Subcutaneous adipose tissue (tissue), 4 donors: ENCODE data around the gene MYOD1. TPM values are rescaled to one million over a fixed set of nuclear protein-coding genes. Genes with fewer than 3 reads are reported as not detected.

Experiments
- total RNA-seq, 4 donors: library from RNA; depleted of rRNA; stranded (reverse); fragments of >200 nt; gene quantifications; one replicate each; pipeline ENCODE4 v1.1.0, GENCODE V29; 2016
- TF ChIP-seq, protein P1 (sequence below): fragments of 450-650 bp; IDR thresholded peaks from one replicate; pipeline ENCODE4 v1.5.1; 2016; ENCODE audit warnings: low read depth, mild to moderate bottlenecking, control low read depth, antibody characterized with exemption, moderate library complexity

MYOD1 gene
- total RNA-seq, 4 donors from 2014 or later, result not detected

GRCh38 chr11:17695454-17696441 is 23.6 kb upstream of the MYOD1 start:
- TF ChIP-seq, protein P1, sequence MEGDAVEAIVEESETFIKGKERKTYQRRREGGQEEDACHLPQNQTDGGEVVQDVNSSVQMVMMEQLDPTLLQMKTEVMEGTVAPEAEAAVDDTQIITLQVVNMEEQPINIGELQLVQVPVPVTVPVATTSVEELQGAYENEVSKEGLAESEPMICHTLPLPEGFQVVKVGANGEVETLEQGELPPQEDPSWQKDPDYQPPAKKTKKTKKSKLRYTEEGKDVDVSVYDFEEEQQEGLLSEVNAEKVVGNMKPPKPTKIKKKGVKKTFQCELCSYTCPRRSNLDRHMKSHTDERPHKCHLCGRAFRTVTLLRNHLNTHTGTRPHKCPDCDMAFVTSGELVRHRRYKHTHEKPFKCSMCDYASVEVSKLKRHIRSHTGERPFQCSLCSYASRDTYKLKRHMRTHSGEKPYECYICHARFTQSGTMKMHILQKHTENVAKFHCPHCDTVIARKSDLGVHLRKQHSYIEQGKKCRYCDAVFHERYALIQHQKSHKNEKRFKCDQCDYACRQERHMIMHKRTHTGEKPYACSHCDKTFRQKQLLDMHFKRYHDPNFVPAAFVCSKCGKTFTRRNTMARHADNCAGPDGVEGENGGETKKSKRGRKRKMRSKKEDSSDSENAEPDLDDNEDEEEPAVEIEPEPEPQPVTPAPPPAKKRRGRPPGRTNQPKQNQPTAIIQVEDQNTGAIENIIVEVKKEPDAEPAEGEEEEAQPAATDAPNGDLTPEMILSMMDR, result no peak

- TF ChIP-seq, protein P1, result no peak
Measured at GRCh38 chr11:17696741-17697140, 22.6 kb upstream of the MYOD1 start.

DNA sequence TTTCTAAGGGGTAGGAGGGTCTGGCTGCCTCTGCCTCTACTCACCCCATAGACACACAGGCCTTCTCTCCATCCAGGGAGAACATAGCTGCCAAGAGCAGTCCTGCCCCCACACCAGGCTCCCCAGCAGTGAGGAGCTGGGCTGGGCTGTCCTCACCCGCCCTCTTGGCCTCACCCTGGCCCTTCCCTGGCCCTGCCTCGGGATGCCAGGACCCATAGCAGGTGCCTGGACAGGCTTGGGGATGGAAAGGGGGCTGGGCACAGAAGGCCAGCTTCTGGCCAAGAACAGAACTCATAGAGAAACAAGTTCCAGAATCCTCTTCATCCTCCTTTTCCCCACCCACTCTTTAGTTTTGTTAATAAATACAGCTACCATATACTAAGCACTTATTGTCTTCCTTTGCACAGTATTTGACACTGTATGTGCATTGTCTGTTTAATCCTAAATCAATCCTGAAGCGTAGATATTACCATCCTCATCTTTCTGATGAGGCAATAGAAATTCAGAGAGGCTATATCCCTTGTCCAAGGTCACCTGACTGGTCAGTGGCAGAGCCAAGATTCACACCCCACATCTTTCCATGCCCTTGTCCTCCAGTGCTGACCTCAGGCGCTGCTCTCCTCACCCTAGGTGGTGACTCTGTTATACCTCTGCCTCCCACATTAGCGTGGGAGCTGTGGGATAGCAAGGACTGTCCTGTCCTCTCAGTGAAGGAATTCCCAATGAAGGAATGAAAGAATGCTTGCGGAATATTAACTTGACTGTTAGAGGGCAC is 22.0 kb upstream of the MYOD1 start:
- TF ChIP-seq, protein P1, result no peak

- TF ChIP-seq, protein P1, result no peak
Measured at GRCh38 chr11:17699147-17700114, 19.9 kb upstream of the MYOD1 start.

- TF ChIP-seq, protein P1, result no peak
Measured at GRCh38 chr11:17700991-17701390, 18.4 kb upstream of the MYOD1 start.

DNA sequence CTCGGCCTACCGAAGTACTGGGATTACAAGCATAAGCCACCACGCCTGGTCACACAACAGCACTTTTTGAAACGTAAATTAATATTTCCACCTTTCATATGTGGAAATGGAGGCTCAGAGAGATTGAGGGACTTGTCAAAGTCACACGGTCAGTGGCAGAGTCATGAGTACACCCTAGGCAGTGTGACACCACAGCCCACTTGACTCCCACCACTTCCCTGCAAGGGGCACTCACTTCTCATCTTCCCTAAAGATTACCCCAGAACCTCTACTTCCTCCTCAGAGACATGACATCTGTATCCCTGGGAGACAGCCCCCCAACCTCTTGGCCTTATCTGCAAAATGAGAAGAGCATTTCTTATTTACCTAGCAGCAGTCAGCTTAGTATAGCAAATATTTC is 16.5 kb upstream of the MYOD1 start:
- TF ChIP-seq, protein P1, result no peak
